HG03521 (cell line): ENCODE results near the gene POLR3K.
"Not testable (repeated sequence)": the region's sequence is repeated elsewhere in the genome, so short reads cannot be mapped to it uniquely, and the experiment has no call there.

ENCODE experiments used
- ATAC-seq: cut with Tn5 transposase; IDR thresholded peaks from one replicate; pipeline ENCODE4 v1.9.1; 2021; ENCODE audit warnings: mild to moderate bottlenecking, moderate library complexity; ENCODE audit not compliant: unreplicated experiment

The POLR3K gene

GRCh38 chr16:20886-21285 lies 32.5 kb downstream of the POLR3K start:
- ATAC-seq: not testable (repeated sequence)

- ATAC-seq: not testable (repeated sequence)
Observed at GRCh38 chr16:17062-17765, 36.2 kb downstream of the POLR3K start.

- not testable (repeated sequence) for ATAC-seq
Observed at GRCh38 chr16:10772-11171, 42.6 kb downstream of the POLR3K start.

- ATAC-seq: no peak
Observed at GRCh38 chr16:9903-10665, 43.3 kb downstream of the POLR3K start.
